Prostate gland (tissue), 2 donors: ENCODE measurements around the gene MAPK1.

ENCODE experiments used
- POLR2A ChIP-seq: fragments of 450-650 bp; IDR thresholded peaks from one replicate; pipeline ENCODE4 v1.6.1; 2016; ENCODE audit warnings: antibody characterized with exemption, mild to moderate bottlenecking
- POLR2AphosphoS5 ChIP-seq: sonication (generic); formaldehyde crosslinking; IDR thresholded peaks from one replicate; pipeline ENCODE4 v1.6.1; 2017; ENCODE audit warnings: antibody characterized with exemption
- TF ChIP-seq, protein P1 (sequence below), 4 experiments: fragments of 200-600 bp in 2 of 4; fragments of 450-650 bp in 2 of 4; sonication (generic) in 2 of 4; IDR thresholded peaks; 1 replicate in 3 of 4; 2 replicates in 1 of 4; pipeline ENCODE4 v1.5.1; 2016 to 2019; ENCODE audit warnings: antibody characterized with exemption in 4 of 4, mild to moderate bottlenecking in 2 of 4, moderate library complexity in 2 of 4

DNA sequence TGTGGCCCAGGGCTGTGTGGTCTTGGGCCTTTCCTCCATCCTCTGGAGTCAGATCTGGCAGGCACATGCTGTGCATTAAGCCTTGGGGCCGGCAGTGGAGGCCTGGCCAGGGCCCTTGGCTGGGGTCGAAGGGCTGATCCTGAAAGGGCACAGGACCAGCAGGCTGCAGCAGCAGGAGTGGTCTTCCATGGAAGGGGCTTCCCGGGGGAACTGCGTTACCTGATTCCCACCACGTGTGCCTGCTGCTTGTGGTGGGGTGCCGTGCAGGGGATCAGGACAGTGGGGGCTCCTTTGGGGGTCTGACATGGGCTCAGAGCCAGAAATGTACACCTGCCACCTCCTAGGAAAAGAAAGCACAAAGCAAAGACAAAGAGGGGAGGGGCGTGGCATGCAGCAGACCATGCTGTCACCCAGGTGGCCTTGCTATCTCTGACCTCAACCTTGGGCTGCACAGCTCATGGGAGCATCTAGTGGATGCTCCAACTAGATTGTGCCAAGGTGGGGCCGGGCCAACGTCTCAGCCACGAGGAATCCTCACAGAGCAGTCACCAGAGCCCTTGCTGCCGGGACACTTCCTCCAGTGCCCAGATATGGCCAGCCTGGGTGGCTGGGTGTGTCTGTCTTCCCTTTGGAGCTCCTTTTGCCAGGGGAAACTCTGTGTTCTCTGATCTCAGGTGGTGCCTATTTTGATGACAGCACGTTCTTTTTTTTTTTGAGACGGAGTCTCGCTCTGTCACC lies 113.9 kb downstream of the MAPK1 start:
- TF ChIP-seq POLR2AphosphoS5 (no peak), POLR2A (no peak)
- TF ChIP-seq, protein P1, sequence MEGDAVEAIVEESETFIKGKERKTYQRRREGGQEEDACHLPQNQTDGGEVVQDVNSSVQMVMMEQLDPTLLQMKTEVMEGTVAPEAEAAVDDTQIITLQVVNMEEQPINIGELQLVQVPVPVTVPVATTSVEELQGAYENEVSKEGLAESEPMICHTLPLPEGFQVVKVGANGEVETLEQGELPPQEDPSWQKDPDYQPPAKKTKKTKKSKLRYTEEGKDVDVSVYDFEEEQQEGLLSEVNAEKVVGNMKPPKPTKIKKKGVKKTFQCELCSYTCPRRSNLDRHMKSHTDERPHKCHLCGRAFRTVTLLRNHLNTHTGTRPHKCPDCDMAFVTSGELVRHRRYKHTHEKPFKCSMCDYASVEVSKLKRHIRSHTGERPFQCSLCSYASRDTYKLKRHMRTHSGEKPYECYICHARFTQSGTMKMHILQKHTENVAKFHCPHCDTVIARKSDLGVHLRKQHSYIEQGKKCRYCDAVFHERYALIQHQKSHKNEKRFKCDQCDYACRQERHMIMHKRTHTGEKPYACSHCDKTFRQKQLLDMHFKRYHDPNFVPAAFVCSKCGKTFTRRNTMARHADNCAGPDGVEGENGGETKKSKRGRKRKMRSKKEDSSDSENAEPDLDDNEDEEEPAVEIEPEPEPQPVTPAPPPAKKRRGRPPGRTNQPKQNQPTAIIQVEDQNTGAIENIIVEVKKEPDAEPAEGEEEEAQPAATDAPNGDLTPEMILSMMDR (IDR thresholded peaks at IDR 0.05): no peak
